ENCODE measurements around the gene WDR90.

Gene WDR90

DNA sequence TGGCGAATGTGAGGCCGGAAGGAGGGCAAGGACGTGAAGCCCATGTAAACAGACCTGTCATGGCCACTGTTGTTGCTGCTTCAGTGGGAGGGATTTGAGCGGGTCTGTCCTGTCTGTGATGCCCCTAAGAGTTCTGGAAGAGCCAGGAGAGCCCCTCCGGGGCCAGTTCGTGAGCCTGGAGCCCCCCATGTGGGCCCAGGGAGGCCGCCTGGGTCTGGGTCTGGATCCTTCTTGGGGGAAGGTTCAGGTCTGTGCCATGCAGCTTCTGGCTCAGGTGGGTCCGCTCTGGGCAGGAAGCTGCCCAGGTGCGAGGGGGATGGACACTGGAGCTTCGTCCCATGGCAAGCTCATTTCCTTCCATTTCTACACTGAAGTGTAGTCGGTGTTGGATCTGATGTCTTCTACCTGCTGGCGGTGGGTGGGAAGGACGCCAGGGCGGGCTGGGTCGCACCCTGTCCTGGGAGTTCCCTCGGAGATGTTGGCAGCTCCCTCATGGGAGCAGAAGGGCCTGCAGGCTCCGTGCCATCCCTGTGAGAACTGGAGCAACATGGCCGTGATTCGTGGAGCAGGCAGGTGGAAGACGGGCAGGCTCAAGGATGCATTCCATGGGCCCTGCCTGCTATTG lies 29.6 kb upstream of the WDR90 start:
- no peak overlapping the region for H3K27ac ChIP-seq (ENCODE audit: low read depth, low read length)
- H3K4me3 ChIP-seq (ENCODE audit: low read length) = no peak overlapping the region
- H3K27me3 ChIP-seq (ENCODE audit: control insufficient read depth, insufficient read depth, low read length) = no peaks in the 10 kb centered on the region
- H3K9ac ChIP-seq (ENCODE audit: low read length) = no peak overlapping the region
- H3K4me1 ChIP-seq (ENCODE audit: control insufficient read depth, insufficient read depth, low read length) = peaks cover 6% of the 10 kb centered on the region
- peaks cover 2% of the 10 kb centered on the region for H3K36me3 ChIP-seq (ENCODE audit: control insufficient read depth, insufficient read depth, low read length)

DNA sequence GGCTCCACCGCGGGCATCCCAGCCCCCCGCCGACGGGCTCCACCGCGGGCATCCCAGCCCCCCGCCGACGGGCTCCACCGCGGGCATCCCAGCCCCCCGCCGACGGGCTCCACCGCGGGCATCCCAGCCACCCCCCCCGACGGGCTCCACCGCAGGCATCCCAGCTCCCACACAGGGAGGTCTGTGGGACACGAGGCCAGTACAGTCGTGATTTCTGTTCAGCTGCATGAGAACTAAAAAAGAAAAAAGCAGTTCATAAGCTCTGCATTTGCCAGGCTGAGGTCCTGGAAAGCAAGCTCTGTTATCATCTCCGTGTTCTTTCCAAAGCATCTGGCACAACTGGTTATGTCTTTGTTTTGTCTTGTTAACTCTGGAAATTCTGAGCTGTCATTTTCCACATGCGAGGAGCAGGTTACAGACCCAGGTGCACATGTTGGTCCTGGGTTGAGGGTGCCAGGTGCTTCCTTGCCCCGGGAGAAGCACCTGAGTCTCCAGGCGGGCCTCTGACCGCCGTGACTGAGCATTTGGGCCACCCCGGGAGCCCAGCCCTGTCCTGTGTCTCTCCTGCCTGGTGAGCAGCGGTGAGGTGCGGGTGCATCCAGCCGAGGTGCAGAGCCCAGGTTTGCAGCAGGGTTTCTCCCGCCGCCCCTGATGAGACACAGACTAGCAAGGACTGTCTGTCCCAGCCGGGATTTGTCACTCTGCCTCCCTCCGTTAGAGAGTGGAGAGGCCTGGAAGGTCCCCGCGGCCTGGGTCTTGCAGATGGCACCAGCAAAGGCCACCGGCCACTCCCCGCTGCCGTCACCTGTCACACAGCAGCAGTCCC lies 28.3 kb upstream of the WDR90 start:
- H3K36me3 ChIP-seq (ENCODE audit: control insufficient read depth, insufficient read depth, low read length) = peaks cover 2% of the 10 kb centered on the region
- H3K9ac ChIP-seq (ENCODE audit: low read length) = no peak overlapping the region
- no peak overlapping the region for H3K4me3 ChIP-seq (ENCODE audit: low read length)
- H3K4me1 ChIP-seq (ENCODE audit: control insufficient read depth, insufficient read depth, low read length) = peaks cover 6% of the 10 kb centered on the region
- H3K27ac ChIP-seq (ENCODE audit: low read depth, low read length) = no peak overlapping the region
- no peaks in the 10 kb centered on the region for H3K27me3 ChIP-seq (ENCODE audit: control insufficient read depth, insufficient read depth, low read length)

DNA sequence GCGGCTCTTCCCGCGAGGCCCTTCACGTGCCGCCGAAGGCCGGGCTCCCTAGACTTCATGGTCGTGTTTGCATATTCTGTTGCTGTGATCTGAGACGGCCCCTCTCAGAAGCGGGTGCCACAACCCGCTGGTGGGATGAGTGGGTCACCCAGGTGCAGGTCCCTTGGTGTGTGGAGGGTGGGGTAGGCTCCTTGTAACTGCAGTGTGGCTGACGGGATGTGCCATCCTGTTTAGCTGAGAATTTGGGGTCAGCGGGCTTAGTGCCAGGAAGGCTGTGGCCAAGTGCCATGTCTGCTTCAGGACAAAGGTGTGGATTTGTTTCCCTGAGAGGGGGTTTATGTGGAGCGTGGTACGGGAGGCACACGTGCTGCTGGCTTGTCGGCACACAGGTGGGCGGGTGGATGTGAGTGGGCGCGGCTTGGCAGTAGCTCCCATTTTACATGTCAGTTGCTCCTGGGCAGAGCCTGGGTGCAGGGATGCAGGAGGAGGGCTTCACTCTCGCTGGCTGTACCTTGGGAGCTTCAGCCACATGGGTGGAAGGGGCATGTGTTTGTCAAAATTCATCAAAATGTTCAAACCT lies 27.5 kb upstream of the WDR90 start:
- peaks cover 6% of the 10 kb centered on the region for H3K36me3 ChIP-seq (ENCODE audit: control insufficient read depth, insufficient read depth, low read length)
- no peak overlapping the region for H3K9ac ChIP-seq (ENCODE audit: low read length)
- H3K27me3 ChIP-seq (ENCODE audit: control insufficient read depth, insufficient read depth, low read length) = no peaks in the 10 kb centered on the region
- H3K27ac ChIP-seq (ENCODE audit: low read depth, low read length) = no peak overlapping the region
- H3K4me1 ChIP-seq (ENCODE audit: control insufficient read depth, insufficient read depth, low read length) = peaks cover 6% of the 10 kb centered on the region
- no peak overlapping the region for H3K4me3 ChIP-seq (ENCODE audit: low read length)

DNA sequence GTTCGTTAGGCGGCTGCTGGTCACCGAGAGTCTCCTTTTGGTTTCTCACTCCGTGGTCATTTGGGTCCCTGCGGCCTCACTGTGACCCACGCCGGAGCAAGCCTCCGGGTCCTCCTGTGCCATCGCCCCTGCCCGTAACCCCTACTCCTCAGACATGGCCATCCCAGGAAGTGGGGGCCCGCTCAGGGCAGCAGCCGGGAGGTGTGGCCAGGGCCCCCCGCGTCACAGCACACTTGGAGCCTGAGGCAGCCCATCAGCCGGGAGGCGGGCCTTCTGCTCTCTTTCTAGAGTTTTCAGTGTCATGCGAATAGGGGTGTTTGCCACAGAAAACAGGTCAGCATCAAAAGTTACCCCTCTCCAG lies 26.3 kb upstream of the WDR90 start:
- Histone ChIP-seq H3K36me3 (ENCODE audit: control insufficient read depth, insufficient read depth, low read length) (peaks cover 6% of the 10 kb centered on the region), H3K27me3 (ENCODE audit: control insufficient read depth, insufficient read depth, low read length) (no peaks in the 10 kb centered on the region), H3K27ac (ENCODE audit: low read depth, low read length) (peak overlapping the region; percentile 61)

DNA sequence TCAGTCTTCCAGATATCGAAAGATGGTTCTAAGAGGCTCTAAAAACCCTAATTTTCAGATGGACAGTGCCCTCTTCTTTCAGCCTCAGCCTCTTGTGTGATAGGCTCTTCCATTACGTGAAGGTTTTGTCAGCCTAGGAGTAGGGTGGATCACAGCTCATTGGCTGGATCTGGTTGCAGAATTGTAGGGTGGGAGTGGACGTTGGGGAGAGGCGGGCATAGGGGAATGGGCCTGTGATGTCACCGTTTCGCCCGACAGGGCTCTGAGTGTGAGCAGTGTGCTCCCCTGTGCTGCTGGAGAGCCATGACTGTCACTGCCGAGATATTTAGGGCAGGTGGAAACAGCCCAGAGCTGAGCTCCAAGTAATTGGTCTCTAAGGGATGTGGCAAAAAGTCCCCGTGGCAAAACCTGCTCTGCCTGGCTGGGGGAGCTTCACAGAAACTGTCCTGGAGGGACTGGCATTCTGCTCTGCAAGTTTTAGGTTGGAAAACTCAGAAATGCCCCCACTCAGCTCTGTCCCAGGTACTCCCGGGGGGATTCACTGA lies 24.6 kb upstream of the WDR90 start:
- Histone ChIP-seq H3K4me1 (ENCODE audit: control insufficient read depth, insufficient read depth, low read length) (peaks cover 6% of the 10 kb centered on the region), H3K27ac (ENCODE audit: low read depth, low read length) (no peak overlapping the region), H3K27me3 (ENCODE audit: control insufficient read depth, insufficient read depth, low read length) (no peaks in the 10 kb centered on the region), H3K36me3 (ENCODE audit: control insufficient read depth, insufficient read depth, low read length) (peaks cover 4% of the 10 kb centered on the region), H3K9ac (ENCODE audit: low read length) (no peak overlapping the region), H3K4me3 (ENCODE audit: low read length) (no peak overlapping the region)

More for the DNA sequence above, 26.3 kb upstream of the WDR90 start:
- Histone ChIP-seq H3K4me3 (ENCODE audit: low read length) (no peak overlapping the region), H3K9ac (ENCODE audit: low read length) (no peak overlapping the region), H3K4me1 (ENCODE audit: control insufficient read depth, insufficient read depth, low read length) (peaks cover 6% of the 10 kb centered on the region)

DNA sequence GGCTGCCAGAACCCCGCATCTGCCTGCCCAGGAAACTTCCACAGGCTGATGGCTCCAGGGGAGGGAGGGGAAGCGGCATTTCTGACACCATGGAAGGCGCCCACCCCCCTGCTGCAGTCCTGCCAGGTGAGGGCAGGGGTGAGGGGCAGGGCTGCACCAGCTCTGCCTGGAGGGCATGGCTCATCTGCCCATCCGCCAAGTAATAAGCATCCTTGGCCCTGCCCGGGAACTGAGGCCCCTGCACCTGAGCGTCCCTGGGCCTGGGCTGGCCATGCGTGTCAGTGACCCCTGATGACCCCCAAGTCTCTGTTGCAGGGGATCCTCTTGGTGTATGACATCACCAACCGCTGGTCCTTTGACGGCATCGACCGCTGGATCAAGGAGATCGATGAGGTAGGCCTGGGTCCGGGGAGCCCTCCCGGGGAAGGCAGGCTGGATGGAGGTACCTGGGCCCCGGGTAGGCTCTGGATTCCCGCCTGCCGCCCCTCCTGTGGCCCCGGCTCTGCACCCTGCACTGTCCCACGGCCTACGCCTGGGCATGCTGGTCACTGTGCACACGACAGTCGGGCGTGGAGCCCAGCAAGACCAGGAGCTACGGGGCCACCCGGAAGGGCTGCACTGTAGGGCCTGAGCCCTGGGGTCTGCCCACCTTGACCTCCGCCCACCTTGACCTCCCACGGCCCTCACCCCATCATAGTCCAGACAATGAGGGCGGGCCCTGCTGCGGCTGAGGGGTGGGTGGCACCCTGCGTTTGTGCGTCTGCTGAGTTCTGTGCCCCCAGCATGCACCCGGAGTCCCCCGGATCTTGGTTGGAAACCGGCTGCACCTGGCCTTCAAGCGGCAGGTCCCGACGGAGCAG lies 23.8 kb upstream of the WDR90 start:
- Histone ChIP-seq H3K4me3 (ENCODE audit: low read length) (no peak overlapping the region), H3K36me3 (ENCODE audit: control insufficient read depth, insufficient read depth, low read length) (peaks cover 4% of the 10 kb centered on the region), H3K27me3 (ENCODE audit: control insufficient read depth, insufficient read depth, low read length) (no peaks in the 10 kb centered on the region), H3K27ac (ENCODE audit: low read depth, low read length) (no peak overlapping the region), H3K4me1 (ENCODE audit: control insufficient read depth, insufficient read depth, low read length) (peaks cover 6% of the 10 kb centered on the region), H3K9ac (ENCODE audit: low read length) (no peak overlapping the region)

DNA sequence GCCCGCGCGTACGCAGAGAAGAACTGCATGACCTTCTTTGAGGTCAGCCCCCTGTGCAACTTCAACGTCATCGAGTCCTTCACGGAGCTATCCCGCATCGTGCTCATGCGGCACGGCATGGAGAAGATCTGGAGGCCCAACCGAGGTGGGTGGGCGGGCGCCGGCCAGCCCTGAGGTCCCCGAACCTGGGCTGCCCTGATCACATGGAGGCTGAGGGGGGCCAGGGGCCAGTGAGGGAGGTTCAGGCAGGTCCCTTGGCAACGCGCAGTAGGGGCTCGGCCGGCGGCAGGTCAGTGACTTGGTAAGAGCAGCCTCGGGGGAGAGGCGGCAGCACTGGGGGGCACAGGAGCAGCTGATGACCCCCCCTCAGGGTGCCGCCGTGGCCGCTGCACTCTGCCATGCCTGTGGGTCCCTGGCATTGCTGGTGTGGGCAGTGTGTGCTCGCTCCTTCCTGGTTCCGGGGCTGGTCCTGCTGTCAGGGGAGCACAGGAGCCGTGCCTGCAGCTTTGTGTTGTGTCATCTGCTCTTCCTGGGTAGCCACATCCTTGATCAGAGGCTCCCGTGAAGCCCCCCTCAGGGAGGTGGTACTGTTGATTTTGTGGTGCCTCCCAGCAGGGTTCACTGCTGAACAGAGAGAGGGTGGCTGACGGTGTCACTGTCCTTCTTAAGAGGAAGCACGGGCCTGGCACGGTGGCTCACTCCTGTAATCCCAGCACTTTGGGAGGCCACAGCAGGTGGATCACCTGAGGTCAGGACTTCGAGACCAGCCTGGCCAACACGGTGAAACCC lies 23.0 kb upstream of the WDR90 start:
- H3K9ac ChIP-seq (ENCODE audit: low read length) = no peak overlapping the region
- H3K4me1 ChIP-seq (ENCODE audit: control insufficient read depth, insufficient read depth, low read length) = peaks cover 6% of the 10 kb centered on the region
- no peaks in the 10 kb centered on the region for H3K27me3 ChIP-seq (ENCODE audit: control insufficient read depth, insufficient read depth, low read length)
- peaks cover 4% of the 10 kb centered on the region for H3K36me3 ChIP-seq (ENCODE audit: control insufficient read depth, insufficient read depth, low read length)
- H3K27ac ChIP-seq (ENCODE audit: low read depth, low read length) = peak overlapping the region; percentile 31
- H3K4me3 ChIP-seq (ENCODE audit: low read length) = no peak overlapping the region

DNA sequence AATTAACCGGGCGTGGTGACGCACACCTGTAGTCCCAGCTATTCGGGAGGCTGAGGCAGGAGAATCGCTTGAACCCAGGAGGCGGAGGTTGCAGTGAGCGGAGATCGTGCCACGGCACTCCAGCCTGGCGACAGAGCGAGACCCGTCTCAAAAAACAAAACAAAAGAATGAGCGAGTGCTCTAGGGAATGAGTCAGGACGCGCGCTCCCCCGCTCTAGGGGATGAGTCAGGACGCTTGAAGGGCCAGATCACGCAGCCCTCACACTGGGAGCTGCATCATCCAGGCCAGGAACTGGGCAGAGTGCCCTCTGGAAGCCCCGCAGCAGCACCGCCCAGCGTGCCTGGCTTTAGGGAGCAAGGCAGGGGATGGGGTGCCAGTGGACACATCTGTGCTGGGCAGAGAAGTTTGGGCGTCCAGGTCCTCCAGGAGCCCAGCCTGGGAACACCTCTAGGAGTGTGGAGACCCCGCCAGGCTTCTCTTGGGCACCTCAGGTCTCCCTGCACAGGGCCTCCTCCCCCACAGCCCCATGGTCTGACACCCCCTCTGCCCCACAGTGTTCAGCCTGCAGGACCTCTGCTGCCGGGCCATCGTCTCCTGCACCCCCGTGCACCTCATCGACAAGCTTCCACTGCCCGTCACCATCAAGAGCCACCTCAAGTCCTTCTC lies 22.2 kb upstream of the WDR90 start:
- Histone ChIP-seq H3K9ac (ENCODE audit: low read length) (no peak overlapping the region), H3K36me3 (ENCODE audit: control insufficient read depth, insufficient read depth, low read length) (peaks cover 4% of the 10 kb centered on the region), H3K4me1 (ENCODE audit: control insufficient read depth, insufficient read depth, low read length) (peaks cover 2% of the 10 kb centered on the region), H3K27ac (ENCODE audit: low read depth, low read length) (peak overlapping the region; percentile 32), H3K27me3 (ENCODE audit: control insufficient read depth, insufficient read depth, low read length) (no peaks in the 10 kb centered on the region), H3K4me3 (ENCODE audit: low read length) (no peak overlapping the region)

DNA sequence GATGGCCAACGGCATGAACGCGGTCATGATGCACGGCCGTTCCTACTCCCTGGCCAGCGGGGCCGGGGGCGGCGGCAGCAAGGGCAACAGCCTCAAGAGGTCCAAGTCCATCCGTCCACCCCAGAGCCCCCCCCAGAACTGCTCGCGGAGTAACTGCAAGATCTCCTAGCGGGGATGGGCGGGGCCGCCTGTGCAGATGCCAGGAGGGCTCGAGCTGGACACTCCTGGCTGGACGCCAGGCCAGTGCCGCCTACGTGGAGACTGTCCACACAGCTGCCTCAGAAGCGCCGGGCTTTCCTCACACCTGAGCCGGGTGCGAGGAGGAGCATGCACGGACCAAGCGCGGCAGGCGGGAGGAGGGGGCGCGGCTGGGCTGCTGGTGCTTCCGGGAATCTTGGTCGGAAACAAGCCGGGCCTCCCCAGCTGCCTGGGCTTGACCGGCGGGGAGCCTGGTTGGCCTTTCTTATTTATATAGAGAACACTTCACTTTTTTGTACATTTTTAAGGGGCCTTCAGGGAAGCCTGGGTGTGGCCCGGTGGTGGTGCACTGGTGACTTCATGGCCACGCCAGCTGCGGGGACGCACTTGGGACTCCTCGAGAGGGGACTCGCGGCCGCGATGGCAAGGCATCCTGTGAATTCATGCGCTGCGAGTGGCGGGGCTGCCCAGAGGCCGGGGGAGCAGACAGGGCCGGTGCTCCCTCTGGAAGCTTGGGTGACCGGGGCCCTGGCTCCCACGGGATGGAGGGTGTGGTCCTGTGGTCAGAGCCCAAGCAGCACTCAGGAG lies 21.5 kb upstream of the WDR90 start:
- H3K4me3 ChIP-seq (ENCODE audit: low read length) = no peak overlapping the region
- no peaks in the 10 kb centered on the region for H3K4me1 ChIP-seq (ENCODE audit: control insufficient read depth, insufficient read depth, low read length)
- H3K27me3 ChIP-seq (ENCODE audit: control insufficient read depth, insufficient read depth, low read length) = peaks cover 2% of the 10 kb centered on the region
- H3K9ac ChIP-seq (ENCODE audit: low read length) = no peak overlapping the region
- H3K27ac ChIP-seq (ENCODE audit: low read depth, low read length) = no peak overlapping the region
- peaks cover 4% of the 10 kb centered on the region for H3K36me3 ChIP-seq (ENCODE audit: control insufficient read depth, insufficient read depth, low read length)

DNA sequence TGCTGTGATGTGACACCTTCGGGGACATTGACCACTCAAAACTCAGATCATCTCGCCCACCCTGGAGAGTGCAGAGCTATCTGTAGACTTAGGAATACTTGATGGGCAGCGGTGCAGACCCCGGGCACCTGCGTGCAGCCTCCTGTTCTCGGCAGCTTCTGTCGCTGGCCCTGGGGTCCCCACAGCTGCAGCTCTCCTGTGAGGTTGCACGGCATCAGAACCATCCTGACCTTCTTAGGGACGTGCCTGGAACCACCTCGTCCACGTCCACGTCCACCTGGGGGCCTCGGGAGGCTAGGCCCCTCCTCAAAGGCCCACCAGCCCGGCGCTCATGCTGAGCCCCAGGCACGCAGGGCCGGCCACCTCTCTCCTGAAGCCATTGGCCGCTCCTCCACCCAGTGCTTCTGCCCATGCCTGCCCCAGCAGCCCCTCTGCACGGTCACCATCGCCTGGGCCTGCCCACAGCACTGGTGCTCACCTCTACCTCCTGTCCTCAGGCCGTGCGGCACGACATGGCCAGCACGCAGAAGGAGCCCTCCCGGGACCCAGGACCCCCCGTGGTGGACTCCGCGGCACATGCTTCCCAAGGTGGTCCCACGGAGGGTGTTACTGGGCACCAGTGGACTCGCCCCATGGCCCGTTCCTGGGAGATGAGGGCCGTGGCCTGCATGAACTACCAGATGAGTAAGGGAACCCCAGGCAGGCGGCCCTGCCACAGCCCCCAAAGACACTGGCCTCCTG lies 20.7 kb upstream of the WDR90 start:
- H3K9ac ChIP-seq (ENCODE audit: low read length) = no peak overlapping the region
- H3K27me3 ChIP-seq (ENCODE audit: control insufficient read depth, insufficient read depth, low read length) = peaks cover 2% of the 10 kb centered on the region
- no peaks in the 10 kb centered on the region for H3K4me1 ChIP-seq (ENCODE audit: control insufficient read depth, insufficient read depth, low read length)
- no peak overlapping the region for H3K4me3 ChIP-seq (ENCODE audit: low read length)
- H3K36me3 ChIP-seq (ENCODE audit: control insufficient read depth, insufficient read depth, low read length) = peaks cover 4% of the 10 kb centered on the region
- no peak overlapping the region for H3K27ac ChIP-seq (ENCODE audit: low read depth, low read length)
